Colonic mucosa (tissue), 4 donors: ENCODE results near the gene DES. TPM values are rescaled to one million over a fixed set of nuclear protein-coding genes. Genes with fewer than 3 reads are reported as not detected.

ENCODE experiments used
- DNase-seq: peaks from one replicate; pipeline ENCODE4 v3.0.0-alpha.2; 2020
- H3K27ac ChIP-seq: fragments of 200-600 bp; one replicate; pipeline ENCODE4 v1.8.0; 2021
- H3K27me3 ChIP-seq: fragments of 200-600 bp; one replicate; pipeline ENCODE4 v1.8.0; 2021
- H3K36me3 ChIP-seq: fragments of 200-600 bp; one replicate; pipeline ENCODE4 v1.8.0; 2021
- H3K4me1 ChIP-seq: fragments of 200-600 bp; one replicate; pipeline ENCODE4 v1.8.0; 2021; ENCODE audit warnings: mild to moderate bottlenecking
- H3K4me3 ChIP-seq: fragments of 200-600 bp; one replicate; pipeline ENCODE4 v1.8.0; 2021
- H3K9ac ChIP-seq, 2 donors: one replicate each; pipeline ENCODE4 v1.7.0; 2013; ENCODE audit warnings: control low read depth in 2 of 2, low read depth in 2 of 2, low read length in 2 of 2
- H3K9me3 ChIP-seq: fragments of 200-600 bp; one replicate; pipeline ENCODE4 v1.8.0; 2021
- CTCF ChIP-seq: fragments of 200-600 bp; IDR thresholded peaks from one replicate; pipeline ENCODE4 v1.8.0; 2022; ENCODE audit warnings: antibody characterized with exemption, mild to moderate bottlenecking
- intact Hi-C: fragments of 100-400 bp; cut with DNase I; formaldehyde crosslinking; loops from one replicate; pipeline ENCODE4 v1.14.1; 2022
- total RNA-seq, 2 donors: library from RNA; stranded (reverse); fragmentation: NEBNext Ultra II Directional in 1 of 2; extraction: Animal tissue kit (Norgen Biotek cat#: 25700) in 1 of 2; gene quantifications; one replicate each; pipeline ENCODE4 v1.2.1, GENCODE V29; 2021
- donor health status: healthy.
- donor health status: DM: no; HTN: no; CAD: no.
- donor health status: DM: no; HTN: no; CAD: no.

The DES gene
- total RNA-seq, 2 donors from 2014 or later = 24.0 to 917 TPM

DNA sequence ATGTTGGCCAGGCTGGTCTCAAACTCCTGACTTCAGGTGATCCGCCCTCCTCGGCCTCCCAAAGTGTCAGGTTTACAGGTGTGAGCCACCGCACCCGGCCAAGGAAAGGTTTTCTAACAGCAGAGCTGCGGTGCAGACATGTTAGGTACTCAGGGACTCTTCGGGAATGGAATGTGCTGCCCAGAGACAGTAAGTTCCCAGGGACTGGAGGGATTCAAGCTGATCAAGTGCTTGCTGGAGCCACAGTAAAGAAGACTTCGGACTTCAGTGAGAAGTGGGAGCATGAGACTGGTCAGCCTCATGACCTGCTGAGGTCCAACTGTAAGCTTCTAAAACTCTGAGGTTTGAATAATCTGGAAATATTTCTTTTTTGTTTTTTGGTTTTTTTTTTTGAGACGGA, 7.8 kb upstream of the DES start:
- DNase-seq = no peak
- Histone ChIP-seq H3K4me3 (no peak overlapping the region), H3K9me3 (no peaks in the 10 kb centered on the region), H3K27me3 (no peaks in the 10 kb centered on the region), H3K36me3 (no peaks in the 10 kb centered on the region), H3K27ac (no peak overlapping the region), H3K9ac (no peak overlapping the region), H3K4me1 (no peaks in the 10 kb centered on the region)
- intact Hi-C loops = no loop called here
- TF ChIP-seq CTCF = no peak

DNA sequence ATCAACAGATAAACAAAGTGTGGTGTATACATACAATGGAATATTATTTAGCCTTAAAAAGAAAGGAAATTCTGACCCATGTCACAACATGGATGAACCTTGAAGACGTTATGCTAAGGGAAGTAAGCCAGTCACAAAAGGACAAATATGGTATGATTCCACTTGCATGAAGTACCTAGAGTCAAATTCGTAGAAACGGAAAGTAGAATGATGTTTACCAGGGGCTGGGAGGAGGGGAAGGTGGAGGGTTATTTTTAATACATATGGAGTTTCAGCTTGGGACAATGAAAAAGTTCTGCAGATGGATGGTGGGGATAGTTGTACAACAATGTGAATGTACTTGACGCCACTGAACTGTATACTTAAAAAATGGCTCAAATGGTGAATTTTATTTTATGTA, 3.3 kb upstream of the DES start:
- H3K9ac ChIP-seq = no peak overlapping the region
- H3K36me3 ChIP-seq = no peaks in the 10 kb centered on the region
- H3K4me1 ChIP-seq = no peaks in the 10 kb centered on the region
- no peak overlapping the region for H3K4me3 ChIP-seq
- H3K9me3 ChIP-seq = no peaks in the 10 kb centered on the region
- DNase-seq = no peak
- H3K27ac ChIP-seq = no peak overlapping the region
- no peak for TF ChIP-seq CTCF
- H3K27me3 ChIP-seq = peaks cover 15% of the 10 kb centered on the region
- intact Hi-C loops = no loop called here

DNA sequence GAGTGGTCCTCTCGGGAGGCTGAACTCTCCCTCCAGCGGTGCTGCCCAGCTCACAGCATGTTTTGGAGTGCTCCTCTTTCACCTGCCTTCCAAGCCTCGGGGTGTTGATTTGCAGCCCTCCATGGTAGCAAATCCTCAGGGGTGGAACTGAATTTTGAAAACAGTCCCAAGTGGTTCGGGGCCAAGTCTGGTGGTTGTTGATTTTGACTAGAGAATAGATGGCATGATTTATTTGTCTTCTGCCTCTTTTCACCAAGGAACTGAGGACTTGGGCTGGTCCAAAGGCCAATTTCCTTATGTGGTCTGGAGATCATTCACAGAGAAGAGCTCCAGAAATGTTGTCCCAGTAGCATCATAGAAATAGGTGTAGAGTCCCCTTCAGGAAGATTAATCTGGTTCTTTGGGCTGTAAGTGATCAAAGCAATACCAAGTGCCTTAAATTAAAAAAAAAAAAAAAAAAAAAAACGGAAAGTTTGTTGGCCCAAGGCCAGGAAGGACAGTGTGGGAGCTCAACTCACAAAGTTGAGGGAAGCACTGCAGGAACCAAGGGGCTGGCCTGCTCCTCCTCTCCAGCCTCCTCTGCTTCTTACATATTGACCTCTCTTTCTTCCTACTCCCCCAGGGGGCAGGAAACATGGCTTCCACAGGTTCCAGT, 2.5 kb upstream of the DES start:
- Histone ChIP-seq H3K27me3 (peaks cover 15% of the 10 kb centered on the region), H3K9ac (no peak overlapping the region), H3K4me3 (no peak overlapping the region), H3K9me3 (no peaks in the 10 kb centered on the region), H3K36me3 (no peaks in the 10 kb centered on the region), H3K4me1 (no peaks in the 10 kb centered on the region), H3K27ac (no peak overlapping the region)
- no peak for DNase-seq
- no peak for TF ChIP-seq CTCF
- intact Hi-C loops = no loop called here

GRCh38 chr2:219416235-219416602, 2.0 kb upstream of the DES start:
- Histone ChIP-seq H3K4me3 (no peak overlapping the region), H3K9ac (no peak overlapping the region), H3K27me3 (peaks cover 15% of the 10 kb centered on the region), H3K9me3 (no peaks in the 10 kb centered on the region), H3K4me1 (no peaks in the 10 kb centered on the region), H3K27ac (no peak overlapping the region), H3K36me3 (no peaks in the 10 kb centered on the region)
- DNase-seq = no peak
- no peak for TF ChIP-seq CTCF
- intact Hi-C loops = no loop called here

GRCh38 chr2:219416938-219417337, 1.2 kb upstream of the DES start:
- Histone ChIP-seq H3K9me3 (no peaks in the 10 kb centered on the region), H3K4me3 (no peak overlapping the region), H3K27me3 (peaks cover 15% of the 10 kb centered on the region), H3K27ac (no peak overlapping the region), H3K9ac (no peak overlapping the region), H3K36me3 (no peaks in the 10 kb centered on the region), H3K4me1 (no peaks in the 10 kb centered on the region)
- intact Hi-C loops = no loop called here
- DNase-seq = no peak
- no peak for TF ChIP-seq CTCF
